GM12878 (cell line): ENCODE results near the gene FOXJ1. TPM values are rescaled to one million over a fixed set of nuclear protein-coding genes. Genes with fewer than 3 reads are reported as not detected.

Experiments
- ATAC-seq: fragments of 200-7000 bp; cut with Tn5 transposase; 3 replicates; pipeline ENCODE4 v1.9.1; 2020; ENCODE audit warnings: mild to moderate bottlenecking, moderate library complexity
- BruUV-seq: library from RNA; stranded (reverse); fragments of 400-500 nt; replicated peaks from 2 replicates; lab custom pipeline; 2021; lab: Mats Ljungman, UMichigan
- CTCF ChIA-PET: fragments of 300-600 bp; sonication (Branson Sonifier 250); formaldehyde crosslinking; extraction: SDS; loops from one replicate; lab custom pipeline; 2021; ENCODE audit warnings: inconsistent platforms; lab: Yijun Ruan, JAX
- POLR2A ChIA-PET: fragments of 350-600 bp; formaldehyde crosslinking; extraction: SDS; loops from one replicate; lab custom pipeline; 2021; ENCODE audit warnings: inconsistent platforms; lab: Charles Lee
- RAD21 ChIA-PET: fragments of 300-600 bp; sonication (Branson Sonifier 250); formaldehyde crosslinking; loops from one replicate; lab custom pipeline; 2023; ENCODE audit warnings: antibody characterized with exemption; ENCODE audit not compliant: unreplicated experiment; lab: Charles Lee
- SMC1A ChIA-PET: fragments of 300-600 bp; sonication (Branson Sonifier 250); formaldehyde crosslinking; loops from one replicate; lab custom pipeline; 2023; ENCODE audit not compliant: unreplicated experiment, uncharacterized antibody; lab: Charles Lee
- DNase-seq: peaks from one replicate; pipeline ENCODE4 v3.0.0-alpha.2; 2011; ENCODE audit warnings: low read depth, low spot score
- FAIRE-seq: peaks from 3 replicates; lab custom pipeline; 2011; peaks lifted over from hg19 to GRCh38; lab: Jason Lieb, UNC
- H2AFZ ChIP-seq: 2 replicates; pipeline ENCODE4 v1.6.0; 2011; ENCODE audit warnings: low read depth, low read length, control low read depth; ENCODE audit not compliant: control insufficient read depth
- H3K27ac ChIP-seq: 2 replicates; pipeline ENCODE4 v1.5.1; 2011; ENCODE audit warnings: control low read depth; ENCODE audit not compliant: control insufficient read depth, insufficient read depth
- H3K27me3 ChIP-seq, 2 experiments: replicated peaks in 1 of 2; 2 replicates each; pipeline versions ENCODE4 v1.6.0 to v1.6.1; 2011; ENCODE audit warnings: low read length in 1 of 2; ENCODE audit not compliant: control insufficient read depth in 2 of 2, insufficient read depth in 2 of 2
- H3K36me3 ChIP-seq, 2 experiments: 2 replicates each; pipeline ENCODE4 v1.5.1; 2011; ENCODE audit warnings: low read length in 1 of 2; ENCODE audit not compliant: control insufficient read depth in 2 of 2, insufficient read depth in 2 of 2
- H3K4me1 ChIP-seq: 2 replicates; pipeline ENCODE4 v1.6.1; 2011; ENCODE audit warnings: mild to moderate bottlenecking, low read length, moderate library complexity, mixed read lengths; ENCODE audit not compliant: control insufficient read depth, insufficient read depth
- H3K4me2 ChIP-seq: 2 replicates; pipeline ENCODE4 v1.6.0; 2011; ENCODE audit warnings: control low read depth; ENCODE audit not compliant: control insufficient read depth, insufficient read depth
- H3K4me3 ChIP-seq: fragments of 200-600 bp; sonication (generic); 2 replicates; pipeline ENCODE4 v1.5.1; 2016
- H3K79me2 ChIP-seq: 2 replicates; pipeline ENCODE4 v1.6.0; 2011; ENCODE audit warnings: low read length; ENCODE audit not compliant: control insufficient read depth, insufficient read depth
- H3K9ac ChIP-seq: 2 replicates; pipeline ENCODE4 v1.8.0; 2011; ENCODE audit warnings: low read length, control low read depth, mixed read lengths; ENCODE audit not compliant: control insufficient read depth, insufficient read depth
- H3K9me3 ChIP-seq: replicated peaks from 3 replicates; pipeline ENCODE4 v1.5.1; 2011; ENCODE audit warnings: mild to moderate bottlenecking, low read length; ENCODE audit not compliant: control insufficient read depth, insufficient read depth
- H4K20me1 ChIP-seq: 2 replicates; pipeline ENCODE4 v1.6.0; 2011; ENCODE audit not compliant: control insufficient read depth, insufficient read depth
- CBX5 ChIP-seq: sonication (generic); IDR thresholded peaks from 2 replicates; pipeline ENCODE4 v1.6.1; 2016; ENCODE audit warnings: low read depth, moderate library complexity, mild to moderate bottlenecking, inconsistent platforms
- GABPA ChIP-seq: IDR thresholded peaks from 2 replicates; pipeline ENCODE4 v1.6.1; 2014; ENCODE audit warnings: antibody characterized with exemption, low read depth, mild to moderate bottlenecking, inconsistent platforms
- HDAC2 ChIP-seq: fragments of 200-600 bp; sonication (generic); IDR thresholded peaks from 2 replicates; pipeline ENCODE4 v1.6.1; 2017
- JUND ChIP-seq: IDR thresholded peaks from 2 replicates; pipeline ENCODE4 v1.6.1; 2012; ENCODE audit warnings: low read depth, mild to moderate bottlenecking, low read length, improper control_type of control experiment, moderate library complexity
- KAT2A ChIP-seq: conservative IDR thresholded peaks from 2 replicates; pipeline ENCODE4 v1.6.1; 2011; ENCODE audit warnings: low read depth, low read length; ENCODE audit not compliant: control insufficient read depth
- MLLT1 ChIP-seq: fragments of 450-650 bp; IDR thresholded peaks from 2 replicates; pipeline ENCODE4 v1.6.1; 2016; ENCODE audit warnings: mild to moderate bottlenecking
- NBN ChIP-seq: fragments of 450-650 bp; IDR thresholded peaks from 2 replicates; pipeline ENCODE4 v1.6.1; 2016
- NFYB ChIP-seq: IDR thresholded peaks from 2 replicates; pipeline ENCODE4 v1.6.1; 2011; ENCODE audit warnings: low read depth, mild to moderate bottlenecking, low read length, improper control_type of control experiment, moderate library complexity; ENCODE audit not compliant: insufficient read depth
- NR2F1 ChIP-seq: fragments of 450-650 bp; conservative IDR thresholded peaks from 2 replicates; pipeline ENCODE4 v1.6.1; 2017; ENCODE audit warnings: mild to moderate bottlenecking
- SREBF1 ChIP-seq: IDR thresholded peaks from 2 replicates; pipeline ENCODE4 v1.6.1; 2012; ENCODE audit warnings: mild to moderate bottlenecking, low read length
- USF1 ChIP-seq: IDR thresholded peaks from 2 replicates; pipeline ENCODE4 v1.6.1; 2011; ENCODE audit warnings: borderline replicate concordance, low read depth, mild to moderate bottlenecking, moderate library complexity, mixed read lengths, low read length; ENCODE audit not compliant: insufficient read depth; ENCODE audit errors: extremely low read length
- ZBTB4 ChIP-seq: fragments of 450-650 bp; formaldehyde crosslinking; IDR thresholded peaks from 2 replicates; pipeline ENCODE4 v1.4.0; 2022; ENCODE audit warnings: mild to moderate bottlenecking, moderate library complexity
- ZBTB40 ChIP-seq: fragments of 450-650 bp; IDR thresholded peaks from 2 replicates; pipeline ENCODE4 v1.6.1; 2016; ENCODE audit warnings: mild to moderate bottlenecking, moderate library complexity, borderline replicate concordance
- WGBS: methylation state at CpG from one replicate; pipeline ENCODE4 v1.1.6; 2016; ENCODE audit warnings: low lambda C conversion rate; ENCODE audit not compliant: insufficient replicate concordance, insufficient coverage; ENCODE audit errors: missing lambda C conversion rate; 5-methylcytosine and 5-hydroxymethylcytosine counted together
- in situ Hi-C: fragments of 300-500 bp; cut with MboI; formaldehyde crosslinking; loops from 9 replicates; pipeline ENCODE4 v1.14.3; 2018; ENCODE audit warnings: mixed read lengths
- intact Hi-C: fragments of 100-400 bp; cut with micrococcal nuclease; formaldehyde crosslinking; loops from one replicate; pipeline ENCODE4 v1.14.2; 2022; ENCODE audit not compliant: unreplicated experiment
- polyA plus RNA-seq, 11 experiments: library from polyadenylated mRNA; depleted of rRNA in 4 of 11; unstranded in 6 of 11; stranded (reverse) in 5 of 11; fragments of >200 nt; fragmentation: Nextera tagmentation in 4 of 11; fragmentation: Illumina TruSeq in 1 of 11; extraction: Ambion mirVana in 4 of 11; extraction: Trizol in 1 of 11; gene quantifications; 1 replicate in 1 of 11; 2 replicates in 10 of 11; pipeline versions ENCODE4 v1.2.1 to v1.2.3, GENCODE V29; 2011 to 2016; ENCODE audit warnings: inconsistent platforms in 2 of 11, missing spikeins in 2 of 11, low read depth in 1 of 11
- total RNA-seq, 4 experiments: library from RNA; depleted of rRNA in 3 of 4; stranded (reverse); fragments of >200 nt in 3 of 4; fragmentation: Illumina TruSeq in 1 of 4; extraction: Trizol in 1 of 4; gene quantifications; 2 replicates each; pipeline versions ENCODE4 v1.2.1 to v1.2.3, GENCODE V29; 2013 to 2021

Gene FOXJ1
- total and polyA plus RNA-seq, 10 of the 15 experiments (the other 5 are each of a cell fraction or from before 2014, with no cell fraction given): not detected

- DNase-seq (no peak), ATAC-seq (no peak), FAIRE-seq (no peak)
- Histone ChIP-seq H3K4me1 (peaks cover 5% of the 10 kb centered on the region), H3K4me3 (no peak overlapping the region), H3K79me2 (no peaks in the 10 kb centered on the region), H3K9ac (no peak overlapping the region), H4K20me1 (no peaks in the 10 kb centered on the region), H3K9me3 (no peaks in the 10 kb centered on the region), H3K36me3 (no peaks in the 10 kb centered on the region), H3K27me3 (no peaks in the 10 kb centered on the region), H2AFZ (no peak overlapping the region), H3K4me2 (no peak overlapping the region), H3K27ac (no peak overlapping the region)
- 62% methylated on average over 13 of the region's 21 CpGs for WGBS
- ChIA-PET CTCF (interaction anchor here (0.6 to 3.5 kb wide), 9 partner anchors 8 to 172 kb away, joined by 3 to 22 read pairs (median 4); no protein-coding TSS in a partner anchor), SMC1A (interaction anchor here (1.8 kb wide), 1 partner anchor 48 kb away, joined by 13 read pairs; no protein-coding TSS in a partner anchor), RAD21 (interaction anchor here (3.4 kb wide), 1 partner anchor 146 kb away, joined by 15 read pairs; no protein-coding TSS in a partner anchor), POLR2A (interaction anchor here (0.6 kb wide), 1 partner anchor 938 kb away, joined by 8 read pairs; no protein-coding TSS in a partner anchor)
- intact Hi-C loops: no loop called here
- in situ Hi-C loops: no loop called here
- BruUV-seq: no TSS peak
- TF ChIP-seq NBN (no peak), ZBTB40 (no peak), NFYB (no peak), MLLT1 (no peak), HDAC2 (no peak), JUND (no peak), USF1 (no peak), CBX5 (no peak), NR2F1 (no peak), ZBTB4 (CRISPR knock-in tag) (no peak), SREBF1 (no peak), KAT2A (no peak), GABPA (no peak)
Observed at GRCh38 chr17:76132574-76133338, 8.3 kb downstream of the FOXJ1 start.
